C4-2B (cell line): ENCODE measurements around the gene SNTB2.

Source experiments
- ZFX ChIP-seq: fragments of 450-650 bp; IDR thresholded peaks from 2 replicates; pipeline ENCODE4 v1.6.1; 2017
- TF ChIP-seq, protein P1 (sequence below): fragments of 450-650 bp; conservative IDR thresholded peaks from 2 replicates; pipeline ENCODE4 v1.5.1; 2017; ENCODE audit warnings: mild to moderate bottlenecking

DNA sequence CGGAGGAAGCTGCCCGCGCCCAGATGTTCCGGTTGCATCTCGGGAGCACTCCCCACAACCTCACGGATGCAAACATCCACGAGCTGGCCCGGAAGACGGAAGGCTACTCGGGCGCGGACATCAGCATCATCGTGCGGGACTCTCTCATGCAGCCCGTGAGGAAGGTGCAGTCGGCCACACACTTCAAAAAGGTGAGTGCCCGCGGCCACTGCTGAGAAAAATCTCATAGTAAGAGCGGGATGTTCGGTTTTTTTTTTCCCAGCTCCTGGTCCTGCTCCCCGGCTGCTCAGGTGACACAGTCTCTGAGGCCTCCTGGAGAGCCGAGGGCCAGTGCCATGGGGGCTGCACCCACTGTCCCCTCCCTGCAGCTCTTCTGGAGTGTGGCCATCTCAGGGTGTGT lies 134.1 kb downstream of the SNTB2 start:
- TF ChIP-seq, protein P1, sequence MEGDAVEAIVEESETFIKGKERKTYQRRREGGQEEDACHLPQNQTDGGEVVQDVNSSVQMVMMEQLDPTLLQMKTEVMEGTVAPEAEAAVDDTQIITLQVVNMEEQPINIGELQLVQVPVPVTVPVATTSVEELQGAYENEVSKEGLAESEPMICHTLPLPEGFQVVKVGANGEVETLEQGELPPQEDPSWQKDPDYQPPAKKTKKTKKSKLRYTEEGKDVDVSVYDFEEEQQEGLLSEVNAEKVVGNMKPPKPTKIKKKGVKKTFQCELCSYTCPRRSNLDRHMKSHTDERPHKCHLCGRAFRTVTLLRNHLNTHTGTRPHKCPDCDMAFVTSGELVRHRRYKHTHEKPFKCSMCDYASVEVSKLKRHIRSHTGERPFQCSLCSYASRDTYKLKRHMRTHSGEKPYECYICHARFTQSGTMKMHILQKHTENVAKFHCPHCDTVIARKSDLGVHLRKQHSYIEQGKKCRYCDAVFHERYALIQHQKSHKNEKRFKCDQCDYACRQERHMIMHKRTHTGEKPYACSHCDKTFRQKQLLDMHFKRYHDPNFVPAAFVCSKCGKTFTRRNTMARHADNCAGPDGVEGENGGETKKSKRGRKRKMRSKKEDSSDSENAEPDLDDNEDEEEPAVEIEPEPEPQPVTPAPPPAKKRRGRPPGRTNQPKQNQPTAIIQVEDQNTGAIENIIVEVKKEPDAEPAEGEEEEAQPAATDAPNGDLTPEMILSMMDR, result no peak
- TF ChIP-seq ZFX, result no peak
